ENCODE results near the gene ZNF425. TPM values are rescaled to one million over a fixed set of nuclear protein-coding genes. Genes with fewer than 3 reads are reported as not detected.
A peak's percentile ranks its signal among the peaks of the same experiment; 100 is the strongest.
"Not testable (repeated sequence)": the region's sequence is repeated elsewhere in the genome, so short reads cannot be mapped to it uniquely, and the experiment has no call there.

Gene ZNF425
- total RNA-seq, 1 donor from 2014 or later = 1.1 TPM

DNA sequence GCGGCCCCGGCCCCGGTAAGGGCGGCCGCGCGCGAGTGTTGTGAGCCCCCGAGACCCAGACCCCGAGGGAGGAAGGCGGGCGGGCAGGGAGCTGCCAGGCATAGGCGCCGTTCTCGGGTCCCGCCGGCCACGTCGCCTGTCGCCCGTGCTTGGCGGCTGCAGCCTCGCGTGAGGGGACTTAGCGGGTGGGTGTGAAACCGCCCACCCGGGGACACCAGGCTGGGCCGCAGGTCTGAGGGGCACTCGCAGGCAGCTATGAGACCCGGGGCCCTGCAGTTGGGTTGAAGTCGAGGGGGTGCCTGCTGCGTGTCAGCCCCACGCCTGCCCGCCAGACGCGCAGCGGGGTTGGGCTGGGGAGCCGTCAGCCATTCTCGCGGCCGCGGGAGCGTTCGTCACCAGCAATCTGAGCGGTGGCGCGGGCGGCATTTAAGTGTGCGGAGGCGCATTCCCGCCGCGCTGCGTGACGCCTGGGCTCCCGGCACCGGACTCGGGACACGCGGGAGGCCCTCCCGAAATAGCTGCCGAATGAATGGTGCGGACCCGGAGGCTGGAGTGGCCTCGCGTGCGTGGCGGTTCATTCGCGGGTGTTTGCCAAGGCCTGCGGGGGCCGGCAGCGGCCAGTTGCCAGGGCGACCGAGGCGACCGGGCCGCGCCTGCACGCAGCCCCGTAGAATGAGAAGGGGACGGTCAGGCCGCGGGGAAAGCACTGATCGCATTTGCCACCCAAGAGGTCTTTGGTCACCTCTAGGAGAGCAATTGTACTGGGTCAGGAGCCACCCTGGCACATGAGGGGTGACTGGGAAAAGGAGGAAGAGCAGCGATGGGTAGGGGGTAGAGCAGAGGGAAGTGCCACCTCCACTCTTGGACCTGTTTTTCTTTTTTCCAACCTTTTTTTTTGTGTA lies 21.9 kb upstream of the ZNF425 start:
- peaks cover 42% of the 10 kb centered on the region for H3K4me1 Mint-ChIP-seq (ENCODE audit: low read depth)
- no peaks in the 10 kb centered on the region for H3K9me3 Mint-ChIP-seq
- H3K27ac Mint-ChIP-seq = peak overlapping the region; percentile 72

DNA sequence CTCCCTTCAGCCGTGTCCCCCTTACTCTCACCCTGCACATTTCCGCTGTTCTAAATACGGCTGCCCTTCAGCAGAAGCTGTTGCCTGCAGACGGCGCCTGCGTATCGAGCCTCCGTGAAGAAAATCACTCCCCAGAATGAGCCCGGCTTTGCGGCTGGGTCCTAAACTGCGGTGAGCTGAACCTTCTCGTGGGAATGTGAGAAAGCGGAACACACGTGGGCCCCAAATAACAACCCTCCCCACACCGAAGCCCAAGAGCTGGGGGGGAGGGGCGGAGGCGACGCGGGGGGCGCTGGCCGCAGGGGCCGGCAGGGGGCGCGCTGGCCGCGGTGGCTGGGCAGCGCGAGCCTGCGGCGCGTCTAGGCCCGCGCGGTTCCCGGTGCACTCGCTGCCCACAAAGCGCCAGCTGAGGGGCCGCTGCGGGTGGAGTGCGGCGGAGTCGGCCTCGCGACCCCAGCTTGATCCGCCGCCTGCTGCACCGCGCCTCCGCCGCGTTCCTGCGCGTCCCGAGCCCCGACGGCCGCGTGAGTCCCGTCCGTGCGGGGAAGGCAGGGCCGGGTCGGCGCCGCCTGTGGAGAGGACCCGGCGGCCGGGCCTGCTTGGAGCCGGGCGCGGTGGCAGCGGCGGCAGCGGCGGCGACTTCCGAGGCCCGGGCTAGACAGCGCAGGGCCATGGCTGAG lies 21.1 kb upstream of the ZNF425 start, which contains the start of gene ZNF398:
Gene ZNF398 (plus strand): TSS at position 382 of the 680 bp plus-strand sequence. CDS start 290 bp downstream, at position 672.
- no peaks in the 10 kb centered on the region for H3K27me3 Mint-ChIP-seq (ENCODE audit: insufficient read depth)
- H3K4me3 Mint-ChIP-seq = peak within 1 kb of the TSS; percentile 89
- H3K9me3 Mint-ChIP-seq = no peaks in the 10 kb centered on the region
- DNase-seq (ENCODE audit: low spot score) = peak; percentile 74
- peak within 1 kb of the TSS; percentile 91 for H3K27ac Mint-ChIP-seq
- intact Hi-C loops (cut with micrococcal nuclease) = loop anchor here (1.0 to 5.0 kb wide), 15 partner anchors 21 to 691 kb away; partner anchors contain the start of genes EZH2, PDIA4, ZNF282 and ZNF425
- peaks cover 42% of the 10 kb centered on the region for H3K4me1 Mint-ChIP-seq (ENCODE audit: low read depth)
- peaks cover 14% of the 10 kb centered on the region for H3K36me3 Mint-ChIP-seq (ENCODE audit: low read depth)

More for the DNA sequence above, 21.9 kb upstream of the ZNF425 start:
- peaks cover 14% of the 10 kb centered on the region for H3K36me3 Mint-ChIP-seq (ENCODE audit: low read depth)
- H3K27me3 Mint-ChIP-seq (ENCODE audit: insufficient read depth) = no peaks in the 10 kb centered on the region
- peak; percentile 55 for DNase-seq (ENCODE audit: low spot score)
- intact Hi-C loops (cut with micrococcal nuclease) = loop anchor here (1.0 to 5.0 kb wide), 15 partner anchors 22 to 690 kb away; partner anchors contain the start of genes EZH2, PDIA4, ZNF282 and ZNF425
- peak overlapping the region; percentile 86 for H3K4me3 Mint-ChIP-seq

DNA sequence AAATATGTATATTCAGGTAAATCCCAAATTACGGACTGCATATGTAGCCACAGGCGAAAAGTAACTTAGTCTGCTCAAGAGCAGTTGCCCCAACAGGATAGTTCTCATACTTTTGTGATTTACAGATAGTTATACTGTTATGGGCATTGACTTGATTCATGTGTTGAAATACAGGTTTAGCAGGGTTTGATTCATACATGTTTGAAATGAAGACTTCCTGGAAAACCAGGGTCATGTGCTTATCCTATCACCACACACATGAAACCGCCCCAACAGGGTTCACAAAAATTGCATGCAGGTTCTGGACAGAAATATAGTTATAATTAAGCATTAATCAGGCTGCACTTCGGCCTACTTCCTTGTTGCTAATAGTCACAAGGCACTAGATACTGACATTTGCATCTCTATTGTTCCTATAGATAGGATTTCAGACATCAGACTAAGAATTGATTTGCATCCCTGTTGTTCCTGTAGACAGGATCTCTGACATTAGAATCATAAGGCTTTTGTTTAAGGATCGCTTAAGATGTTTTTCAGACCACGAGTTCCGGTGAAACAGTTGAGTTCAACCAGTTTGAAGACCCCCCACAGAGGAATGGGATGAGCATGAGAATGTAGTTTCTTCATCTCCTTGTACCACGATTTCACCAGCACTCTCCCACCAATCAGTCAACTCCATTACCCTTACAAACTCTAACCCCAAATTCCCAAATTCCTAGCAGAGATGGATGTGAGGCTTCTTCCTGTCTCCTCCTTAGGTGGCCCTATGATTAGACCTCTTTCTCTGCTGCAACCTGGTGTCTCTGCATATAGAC lies 19.1 kb upstream of the ZNF425 start:
- intact Hi-C loops (cut with micrococcal nuclease) = loop anchor here (5.0 kb wide), 4 partner anchors 102 to 352 kb away; partner anchors contain the start of genes EZH2 and ZNF746
- no peak for DNase-seq (ENCODE audit: low spot score)
- Mint-ChIP-seq H3K36me3 (ENCODE audit: low read depth) (peaks cover 8% of the 10 kb centered on the region), H3K9me3 (no peaks in the 10 kb centered on the region), H3K4me1 (ENCODE audit: low read depth) (peaks cover 32% of the 10 kb centered on the region), H3K4me3 (peak overlapping the region; percentile 40), H3K27ac (peak overlapping the region; percentile 43), H3K27me3 (ENCODE audit: insufficient read depth) (no peaks in the 10 kb centered on the region)

DNA sequence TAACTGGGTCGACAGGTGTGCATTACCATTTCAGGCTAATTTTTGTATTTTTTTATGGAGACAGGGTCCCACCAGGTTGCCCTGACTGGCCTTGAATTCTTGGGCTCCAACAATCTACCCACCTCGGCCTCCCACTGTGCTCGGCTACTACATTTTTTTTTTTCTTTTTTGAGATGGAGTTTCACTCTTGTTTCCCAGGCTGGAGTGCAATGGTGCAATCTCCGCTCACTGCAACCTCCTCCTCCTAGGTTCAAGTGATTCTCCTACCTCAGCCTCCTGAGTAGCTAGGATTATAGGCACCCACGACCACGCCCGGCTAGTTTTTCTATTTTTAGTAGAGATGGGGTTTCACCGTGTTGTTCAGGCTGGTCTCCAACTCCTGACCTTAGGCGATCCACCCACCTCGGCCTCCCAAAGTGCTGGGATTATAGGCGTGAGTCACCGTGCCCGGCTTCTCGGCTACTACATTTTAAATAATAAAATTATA lies 18.4 kb upstream of the ZNF425 start:
- H3K27ac Mint-ChIP-seq; DNase-seq (ENCODE audit: low spot score); H3K36me3 Mint-ChIP-seq (ENCODE audit: low read depth); H3K9me3 Mint-ChIP-seq; intact Hi-C loops (cut with micrococcal nuclease); H3K27me3 Mint-ChIP-seq (ENCODE audit: insufficient read depth); H3K4me3 Mint-ChIP-seq: not testable (repeated sequence)
- H3K4me1 Mint-ChIP-seq (ENCODE audit: low read depth) = peaks cover 26% of the 10 kb centered on the region

DNA sequence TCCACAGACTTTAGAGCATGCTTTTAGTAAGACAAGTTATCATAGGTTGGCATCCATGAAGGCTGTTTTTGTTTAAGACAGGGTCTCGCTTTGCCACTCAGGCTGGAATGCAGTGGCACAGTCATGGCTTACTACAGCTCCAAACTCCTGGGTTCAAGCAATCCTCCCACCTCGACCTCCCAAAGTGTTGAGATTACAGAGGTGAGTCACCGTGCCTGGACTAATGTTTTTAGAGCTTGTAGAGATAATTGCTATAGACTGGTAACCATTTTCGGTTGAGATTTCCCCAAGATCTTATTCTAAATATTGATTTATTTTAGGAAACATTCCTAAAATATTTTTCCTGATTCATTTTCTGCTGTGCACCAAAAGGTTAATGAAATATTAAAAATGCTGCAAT lies 15.8 kb upstream of the ZNF425 start:
- no peak overlapping the region for H3K27ac Mint-ChIP-seq
- no peak overlapping the region for H3K4me3 Mint-ChIP-seq
- peaks cover 3% of the 10 kb centered on the region for H3K36me3 Mint-ChIP-seq (ENCODE audit: low read depth)
- H3K27me3 Mint-ChIP-seq (ENCODE audit: insufficient read depth) = no peaks in the 10 kb centered on the region
- intact Hi-C loops (cut with micrococcal nuclease) = no loop called here
- H3K4me1 Mint-ChIP-seq (ENCODE audit: low read depth) = peaks cover 16% of the 10 kb centered on the region
- no peak for DNase-seq (ENCODE audit: low spot score)
- no peaks in the 10 kb centered on the region for H3K9me3 Mint-ChIP-seq

DNA sequence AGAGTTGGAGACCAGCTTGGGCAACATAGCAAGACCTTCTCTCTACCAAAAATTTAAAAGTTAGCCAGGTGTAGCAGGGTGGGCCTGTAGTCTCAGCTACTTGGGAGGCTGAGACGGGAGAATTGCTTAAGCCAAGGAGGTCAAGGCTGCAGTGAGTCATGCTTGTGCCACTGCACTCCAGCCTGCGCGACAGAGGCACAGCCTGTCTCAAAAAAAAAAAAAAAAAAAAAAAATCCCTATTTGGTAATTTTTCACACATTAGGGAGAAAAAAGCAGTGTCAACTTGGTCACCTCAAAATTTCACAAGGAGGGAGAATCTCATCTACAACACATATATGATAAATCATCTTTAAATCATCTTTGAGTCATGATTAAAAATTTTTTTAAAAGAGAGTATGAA lies 14.7 kb upstream of the ZNF425 start:
- DNase-seq (ENCODE audit: low spot score) = no peak
- no peak overlapping the region for H3K27ac Mint-ChIP-seq
- no peak overlapping the region for H3K4me3 Mint-ChIP-seq
- H3K4me1 Mint-ChIP-seq (ENCODE audit: low read depth) = peaks cover 10% of the 10 kb centered on the region
- peaks cover 2% of the 10 kb centered on the region for H3K36me3 Mint-ChIP-seq (ENCODE audit: low read depth)
- no peaks in the 10 kb centered on the region for H3K27me3 Mint-ChIP-seq (ENCODE audit: insufficient read depth)
- no peaks in the 10 kb centered on the region for H3K9me3 Mint-ChIP-seq
- intact Hi-C loops (cut with micrococcal nuclease) = no loop called here

DNA sequence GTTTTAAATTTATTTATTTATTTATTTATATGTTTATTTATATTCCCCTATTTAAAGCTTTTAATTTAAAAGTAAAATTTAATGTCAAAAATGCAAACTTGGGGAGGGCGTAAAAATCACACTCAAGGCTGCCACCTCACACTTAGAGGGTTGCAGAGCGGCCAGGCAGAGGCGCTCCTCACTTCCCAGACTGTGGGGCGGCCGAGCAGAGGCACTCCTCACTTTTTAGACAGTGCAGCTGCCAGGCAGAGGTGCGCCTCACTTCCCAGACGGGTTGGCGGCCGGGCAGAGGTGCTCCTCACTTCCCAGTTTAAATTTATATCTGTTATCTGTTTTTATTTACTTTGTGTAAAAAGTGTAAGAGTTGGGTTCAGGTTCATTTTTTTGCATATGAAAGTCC lies 10.0 kb upstream of the ZNF425 start:
- Mint-ChIP-seq H3K4me3 (no peak overlapping the region), H3K27ac (no peak overlapping the region), H3K36me3 (ENCODE audit: low read depth) (peaks cover 18% of the 10 kb centered on the region), H3K9me3 (peaks cover 2% of the 10 kb centered on the region), H3K4me1 (ENCODE audit: low read depth) (no peaks in the 10 kb centered on the region), H3K27me3 (ENCODE audit: insufficient read depth) (no peaks in the 10 kb centered on the region)
- intact Hi-C loops (cut with micrococcal nuclease) = no loop called here
- no peak for DNase-seq (ENCODE audit: low spot score)

DNA sequence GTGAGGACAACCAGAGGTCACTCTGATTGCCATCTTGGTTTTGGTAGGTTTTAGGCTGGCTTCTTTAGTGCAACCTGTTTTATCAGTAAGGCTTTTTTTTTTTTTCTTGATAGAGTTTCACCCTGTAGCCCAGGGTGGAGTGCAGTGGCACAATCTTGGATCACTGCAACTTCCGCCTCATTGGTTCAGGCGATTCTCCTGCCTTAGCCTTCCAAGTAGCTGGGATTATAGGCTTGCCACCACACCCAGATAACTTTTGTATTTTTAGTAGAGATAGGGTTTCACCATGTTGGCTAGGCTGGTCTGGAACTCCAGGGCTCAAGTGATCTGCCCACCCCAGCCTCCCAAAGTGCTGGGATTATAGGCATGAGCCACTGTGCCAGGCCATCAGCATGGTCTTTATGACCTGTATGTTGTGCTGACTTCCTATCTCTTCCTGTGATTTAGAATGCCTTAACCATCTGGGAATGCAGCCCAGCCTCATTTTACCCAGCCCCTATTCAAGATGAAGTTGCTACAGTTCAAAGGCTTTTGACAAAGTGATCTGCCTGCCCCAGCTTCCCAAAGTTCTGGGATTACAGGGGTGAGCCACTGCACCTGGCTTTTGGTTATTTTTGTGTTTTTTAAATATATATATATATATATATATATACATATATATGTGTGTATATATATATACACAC lies 7.0 kb upstream of the ZNF425 start:
- Mint-ChIP-seq H3K27me3 (ENCODE audit: insufficient read depth) (no peaks in the 10 kb centered on the region), H3K9me3 (peaks cover 10% of the 10 kb centered on the region), H3K36me3 (ENCODE audit: low read depth) (peaks cover 27% of the 10 kb centered on the region), H3K4me1 (ENCODE audit: low read depth) (peaks cover 4% of the 10 kb centered on the region), H3K4me3 (no peak overlapping the region), H3K27ac (no peak overlapping the region)
- intact Hi-C loops (cut with micrococcal nuclease) = no loop called here
- no peak for DNase-seq (ENCODE audit: low spot score)

DNA sequence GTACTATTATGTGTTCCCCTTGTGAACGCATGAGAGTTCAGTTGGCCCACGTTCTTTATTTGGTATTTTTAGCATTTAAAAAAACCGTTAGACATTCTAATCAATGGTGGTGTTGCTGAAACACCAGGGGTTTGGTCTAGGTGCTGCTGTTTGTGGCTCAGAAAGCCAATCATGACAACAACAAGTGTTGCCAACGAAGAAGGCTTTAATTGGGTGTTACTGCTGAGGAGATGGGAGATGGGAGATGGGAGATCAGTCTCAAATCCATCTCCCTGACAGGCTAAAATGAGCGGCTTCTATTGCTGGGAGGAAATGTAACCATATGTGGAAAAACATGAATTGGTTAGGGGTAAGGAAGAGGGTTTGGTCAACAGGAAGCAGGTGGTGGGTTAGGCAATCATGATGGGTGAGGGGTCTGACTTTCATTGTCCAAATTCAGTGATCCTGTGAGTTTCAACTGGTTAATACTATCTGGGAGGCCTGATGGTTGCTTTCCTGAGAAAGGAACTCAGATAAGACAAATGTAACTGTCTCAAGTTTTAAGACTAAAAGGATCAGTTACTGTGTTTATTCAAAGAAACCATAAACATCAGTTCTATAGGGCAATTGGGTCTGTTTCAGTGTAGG lies 4.6 kb upstream of the ZNF425 start:
- no peak for DNase-seq (ENCODE audit: low spot score)
- H3K36me3 Mint-ChIP-seq (ENCODE audit: low read depth) = peaks cover 33% of the 10 kb centered on the region
- no peak overlapping the region for H3K27ac Mint-ChIP-seq
- peaks cover 15% of the 10 kb centered on the region for H3K4me1 Mint-ChIP-seq (ENCODE audit: low read depth)
- H3K4me3 Mint-ChIP-seq = no peak overlapping the region
- intact Hi-C loops (cut with micrococcal nuclease) = no loop called here
- H3K27me3 Mint-ChIP-seq (ENCODE audit: insufficient read depth) = no peaks in the 10 kb centered on the region
- peaks cover 10% of the 10 kb centered on the region for H3K9me3 Mint-ChIP-seq

DNA sequence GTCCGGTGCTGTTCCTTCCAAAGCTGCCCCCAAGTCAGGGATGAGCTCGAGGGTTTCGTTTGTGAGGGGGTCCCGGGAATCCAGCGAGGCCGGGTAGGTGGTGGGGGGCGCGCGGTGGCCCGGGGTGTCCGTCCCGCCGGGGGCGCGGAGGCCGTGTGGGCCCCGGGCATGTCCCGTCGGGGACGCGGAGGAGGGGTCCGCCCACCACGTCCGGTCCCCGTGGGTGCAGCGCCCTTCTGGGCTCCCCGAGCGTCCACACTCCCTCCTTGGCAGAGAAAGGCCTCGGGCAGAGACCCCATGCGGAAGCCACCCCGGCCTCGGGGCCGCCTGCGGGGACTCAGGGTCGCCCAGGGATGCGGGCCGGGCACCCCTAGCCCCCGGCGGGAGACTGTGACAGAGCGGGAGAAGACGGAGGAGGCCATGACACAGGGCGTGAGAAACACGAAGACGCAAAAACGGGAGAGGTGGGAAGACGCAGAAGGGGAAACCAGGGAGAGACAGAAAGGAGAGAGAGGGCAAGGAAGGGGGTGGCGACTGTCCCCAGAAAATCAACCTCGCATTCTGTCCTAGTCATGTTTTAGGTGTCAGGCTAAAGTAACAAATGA lies 640 bp upstream of the ZNF425 start:
- peaks cover 10% of the 10 kb centered on the region for H3K9me3 Mint-ChIP-seq
- H3K36me3 Mint-ChIP-seq (ENCODE audit: low read depth) = peaks cover 26% of the 10 kb centered on the region
- H3K4me3 Mint-ChIP-seq = peak overlapping the region; percentile 100
- no peaks in the 10 kb centered on the region for H3K27me3 Mint-ChIP-seq (ENCODE audit: insufficient read depth)
- intact Hi-C loops (cut with micrococcal nuclease) = loop anchor here (1.0 to 10.0 kb wide), 10 partner anchors 21 to 498 kb away; partner anchors contain the start of genes EZH2, PDIA4, ZNF212 and ZNF282
- peak overlapping the region; percentile 100 for H3K27ac Mint-ChIP-seq
- peak; percentile 69 for DNase-seq (ENCODE audit: low spot score)
- H3K4me1 Mint-ChIP-seq (ENCODE audit: low read depth) = peaks cover 28% of the 10 kb centered on the region

DNA sequence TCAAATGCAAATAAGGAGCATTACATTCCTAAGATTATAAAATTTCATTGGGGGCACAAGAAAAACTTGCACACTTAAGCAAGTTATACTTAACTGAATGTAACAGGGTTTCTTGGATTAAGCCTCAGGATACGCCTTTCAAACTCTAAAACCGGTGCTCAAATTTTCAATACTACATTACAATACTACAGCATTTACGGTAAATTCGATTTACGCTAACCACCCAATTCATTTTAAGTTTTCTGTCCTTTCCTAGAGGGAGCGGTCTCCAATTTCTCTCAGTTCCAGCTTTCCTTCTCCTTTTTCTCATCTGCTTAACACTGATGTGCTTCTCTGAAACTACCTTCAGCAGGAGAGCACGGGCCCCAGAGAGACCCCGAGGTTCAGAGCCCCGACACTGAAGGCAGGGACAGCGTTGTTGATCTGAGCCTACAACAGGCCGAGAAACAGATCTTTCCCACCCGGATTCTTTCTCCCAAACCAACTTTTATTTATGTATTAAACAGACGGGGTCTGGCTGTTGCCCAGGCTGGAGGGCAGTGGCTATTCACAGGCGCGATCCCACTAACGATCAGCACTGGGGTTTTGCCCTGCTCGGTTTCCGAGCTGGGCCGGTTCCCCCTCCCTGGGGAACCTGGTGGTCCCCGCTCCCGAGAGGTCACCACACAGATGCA lies 798 bp downstream of the ZNF425 start:
- peak overlapping the region; percentile 100 for H3K4me3 Mint-ChIP-seq
- intact Hi-C loops (cut with micrococcal nuclease) = loop anchor here (1.0 to 10.0 kb wide), 3 partner anchors 120 to 373 kb away; partner anchors contain the start of gene EZH2

More for the DNA sequence above, 798 bp downstream of the ZNF425 start:
- Mint-ChIP-seq H3K36me3 (ENCODE audit: low read depth) (peaks cover 12% of the 10 kb centered on the region), H3K27ac (peak overlapping the region; percentile 100), H3K27me3 (ENCODE audit: insufficient read depth) (peaks cover under 1% of the 10 kb centered on the region), H3K4me1 (ENCODE audit: low read depth) (peaks cover 28% of the 10 kb centered on the region), H3K9me3 (peaks cover under 1% of the 10 kb centered on the region)
- DNase-seq (ENCODE audit: low spot score) = no peak

Measured in activated T-helper 1 cell treated with anti-CD3 and anti-CD28 coated beads, Interleukin-12 subunit alpha, Interleukin-12 subunit beta, Interleukin-2, Interleukin-4 antibody, amounts not matched to agents 30 ng/mL and 10 ng/mL and 1 ng/mL, durations not matched to agents 14 hours and 24 hours and 36 hours (primary cell).